Calu3 (cell line): ENCODE measurements around the gene SPG7. TPM values are rescaled to one million over a fixed set of nuclear protein-coding genes. Genes with fewer than 3 reads are reported as not detected.

ENCODE experiments used
- BruUV-seq: library from RNA; stranded (reverse); fragments of 400-500 nt; replicated peaks from 2 replicates; lab custom pipeline; 2021; lab: Mats Ljungman, UMichigan
- CTCF ChIA-PET: fragments of 300-600 bp; sonication (Branson Sonifier 250); formaldehyde crosslinking; loops from one replicate; lab custom pipeline; 2022; ENCODE audit warnings: antibody characterized with exemption; lab: Charles Lee
- DNase-seq: peaks from one replicate; pipeline ENCODE4 v3.0.0; 2022
- H3K27ac Mint-ChIP-seq: one replicate; pipeline ENCODE4 v1.8.0; 2022; ENCODE audit warnings: mixed read lengths; ENCODE audit not compliant: unreplicated experiment
- H3K27me3 Mint-ChIP-seq: one replicate; pipeline ENCODE4 v1.8.0; 2022; ENCODE audit warnings: mixed read lengths; ENCODE audit not compliant: unreplicated experiment
- H3K36me3 Mint-ChIP-seq: one replicate; pipeline ENCODE4 v1.8.0; 2022; ENCODE audit warnings: mild to moderate bottlenecking, moderate library complexity, mixed read lengths; ENCODE audit not compliant: insufficient read depth, unreplicated experiment
- H3K4me1 Mint-ChIP-seq: one replicate; pipeline ENCODE4 v1.8.0; 2022; ENCODE audit warnings: mild to moderate bottlenecking, low read depth, mixed read lengths; ENCODE audit not compliant: unreplicated experiment
- H3K4me3 Mint-ChIP-seq: one replicate; pipeline ENCODE4 v1.8.0; 2022; ENCODE audit warnings: mild to moderate bottlenecking, low read depth, moderate library complexity, mixed read lengths; ENCODE audit not compliant: unreplicated experiment
- H3K9me3 Mint-ChIP-seq: one replicate; pipeline ENCODE4 v1.8.0; 2022; ENCODE audit warnings: low read depth, mixed read lengths; ENCODE audit not compliant: unreplicated experiment
- intact Hi-C: fragments of 100-400 bp; cut with micrococcal nuclease; formaldehyde crosslinking; loops from one replicate; pipeline ENCODE4 v1.10.0; 2022; ENCODE audit not compliant: unreplicated experiment
- total RNA-seq: library from RNA; stranded (reverse); gene quantifications from 2 replicates; pipeline ENCODE4 v1.2.3, GENCODE V29; 2022
- TF ChIP-seq, protein P1 (sequence below): fragments of 200-600 bp; IDR thresholded peaks from one replicate; pipeline ENCODE4 v1.8.0; 2022; ENCODE audit warnings: antibody characterized with exemption; ENCODE audit not compliant: unreplicated experiment

SPG7 gene
- total RNA-seq, 1 experiment from 2014 or later = 174 TPM

DNA sequence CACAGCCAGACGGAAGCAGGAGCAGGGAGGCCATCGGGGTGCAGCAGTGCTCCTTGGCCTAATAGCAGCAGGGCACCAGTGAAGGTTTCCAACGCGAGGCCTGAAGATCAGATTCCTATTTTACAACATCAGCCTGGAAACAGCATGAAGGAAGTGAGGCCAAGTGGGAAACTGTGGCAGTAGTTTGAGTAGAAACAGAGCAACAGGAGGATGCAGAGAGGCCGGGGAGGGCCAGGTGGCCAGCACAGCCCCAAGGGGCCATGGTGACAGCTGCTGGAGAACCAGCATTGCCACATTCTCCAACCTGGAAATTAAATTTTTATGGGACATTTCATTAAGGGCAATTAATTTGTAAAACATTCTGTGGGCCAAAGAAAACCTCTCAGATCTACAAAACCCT is 14.4 kb upstream of the SPG7 start:
- intact Hi-C loops = no loop called here

DNA sequence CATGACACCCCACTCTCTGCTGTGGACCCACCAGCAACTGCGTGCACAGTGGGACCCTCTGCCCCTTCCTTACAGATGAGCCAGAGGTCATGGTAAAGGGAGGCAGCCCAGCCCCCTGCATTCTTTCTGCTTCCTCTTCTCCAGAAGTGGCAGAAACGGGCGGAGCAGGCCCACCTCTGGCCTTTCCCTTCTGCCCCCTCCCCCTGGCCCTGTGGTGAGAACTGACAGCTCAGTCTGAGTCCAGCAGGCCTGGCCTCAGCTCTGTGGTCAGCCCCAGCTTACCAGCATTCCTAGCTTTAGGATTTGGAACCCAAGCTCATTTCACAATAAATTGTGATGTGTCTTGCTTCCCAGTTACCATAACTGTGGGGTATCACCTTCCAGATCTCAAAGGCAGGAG is 13.1 kb upstream of the SPG7 start:
- Mint-ChIP-seq H3K27me3 (no peaks in the 10 kb centered on the region), H3K4me1 (peaks cover 14% of the 10 kb centered on the region), H3K9me3 (no peaks in the 10 kb centered on the region), H3K4me3 (no peak overlapping the region), H3K27ac (no peak overlapping the region), H3K36me3 (peaks cover 19% of the 10 kb centered on the region)
- intact Hi-C loops = no loop called here
- TF ChIP-seq, protein P1, sequence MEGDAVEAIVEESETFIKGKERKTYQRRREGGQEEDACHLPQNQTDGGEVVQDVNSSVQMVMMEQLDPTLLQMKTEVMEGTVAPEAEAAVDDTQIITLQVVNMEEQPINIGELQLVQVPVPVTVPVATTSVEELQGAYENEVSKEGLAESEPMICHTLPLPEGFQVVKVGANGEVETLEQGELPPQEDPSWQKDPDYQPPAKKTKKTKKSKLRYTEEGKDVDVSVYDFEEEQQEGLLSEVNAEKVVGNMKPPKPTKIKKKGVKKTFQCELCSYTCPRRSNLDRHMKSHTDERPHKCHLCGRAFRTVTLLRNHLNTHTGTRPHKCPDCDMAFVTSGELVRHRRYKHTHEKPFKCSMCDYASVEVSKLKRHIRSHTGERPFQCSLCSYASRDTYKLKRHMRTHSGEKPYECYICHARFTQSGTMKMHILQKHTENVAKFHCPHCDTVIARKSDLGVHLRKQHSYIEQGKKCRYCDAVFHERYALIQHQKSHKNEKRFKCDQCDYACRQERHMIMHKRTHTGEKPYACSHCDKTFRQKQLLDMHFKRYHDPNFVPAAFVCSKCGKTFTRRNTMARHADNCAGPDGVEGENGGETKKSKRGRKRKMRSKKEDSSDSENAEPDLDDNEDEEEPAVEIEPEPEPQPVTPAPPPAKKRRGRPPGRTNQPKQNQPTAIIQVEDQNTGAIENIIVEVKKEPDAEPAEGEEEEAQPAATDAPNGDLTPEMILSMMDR = no peak
- BruUV-seq = no TSS peak
- DNase-seq = no peak
- CTCF ChIA-PET = interaction anchor here (0.9 to 1.5 kb wide), 2 partner anchors 12 to 125 kb away, joined by 3 to 4 read pairs; no protein-coding TSS in a partner anchor

More for the DNA sequence above, 14.4 kb upstream of the SPG7 start:
- Mint-ChIP-seq H3K4me3 (no peak overlapping the region), H3K4me1 (peaks cover 14% of the 10 kb centered on the region), H3K9me3 (no peaks in the 10 kb centered on the region), H3K36me3 (peaks cover 27% of the 10 kb centered on the region), H3K27me3 (no peaks in the 10 kb centered on the region), H3K27ac (no peak overlapping the region)
- no peak for DNase-seq
- CTCF ChIA-PET = no interaction called here
- TF ChIP-seq, protein P1 = no peak
- no TSS peak for BruUV-seq

DNA sequence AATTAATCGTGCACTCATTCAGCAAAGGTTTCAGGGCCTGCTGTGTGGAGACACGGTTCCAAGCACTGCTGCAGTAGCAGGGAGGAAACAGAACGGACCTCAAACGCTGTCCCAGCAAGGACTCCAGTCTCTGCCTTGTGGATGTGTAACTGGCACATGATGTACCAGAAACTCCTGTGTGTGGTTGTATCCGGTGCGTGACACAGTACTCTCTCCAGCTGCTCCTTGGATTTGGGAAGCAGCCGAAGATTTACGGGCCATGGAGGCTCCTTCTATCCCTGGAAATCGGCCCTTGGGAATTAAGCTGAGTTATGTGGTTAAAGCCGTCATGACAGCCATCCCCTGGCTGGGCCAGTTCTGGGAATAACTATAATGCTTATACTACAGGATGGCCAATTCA is 9.4 kb upstream of the SPG7 start:
- CTCF ChIA-PET = no interaction called here
- no peak overlapping the region for H3K4me3 Mint-ChIP-seq
- TF ChIP-seq, protein P1 = no peak
- no peak overlapping the region for H3K27ac Mint-ChIP-seq
- peaks cover 13% of the 10 kb centered on the region for H3K36me3 Mint-ChIP-seq
- no peaks in the 10 kb centered on the region for H3K27me3 Mint-ChIP-seq
- intact Hi-C loops = no loop called here
- BruUV-seq = no TSS peak
- no peaks in the 10 kb centered on the region for H3K9me3 Mint-ChIP-seq
- H3K4me1 Mint-ChIP-seq = peaks cover 20% of the 10 kb centered on the region
- DNase-seq = no peak

DNA sequence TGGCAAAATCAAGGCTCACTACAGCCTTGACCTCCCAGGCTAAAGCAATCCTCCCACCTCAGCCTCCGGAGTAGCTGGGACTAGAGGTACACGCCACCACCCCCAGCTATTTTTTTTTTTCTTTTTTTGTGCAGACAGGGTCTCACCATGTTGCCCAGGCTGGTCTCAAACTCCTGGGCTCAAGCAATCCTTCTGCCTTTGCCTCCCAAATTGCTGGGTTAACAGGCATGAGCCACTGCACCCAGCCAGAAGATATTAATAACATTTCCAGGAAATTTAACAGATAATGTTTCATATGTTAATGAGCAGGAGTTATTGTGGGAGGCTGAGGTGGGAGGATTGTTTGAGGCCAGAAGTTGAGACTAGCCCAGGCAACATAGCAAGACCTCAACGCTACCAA is 8.4 kb upstream of the SPG7 start:
- CTCF ChIA-PET = interaction anchor here (0.6 kb wide), 1 partner anchor 143 kb away, joined by 6 read pairs; no protein-coding TSS in a partner anchor
- intact Hi-C loops = no loop called here
- H3K27ac Mint-ChIP-seq = no peak overlapping the region

More for the DNA sequence above, 8.4 kb upstream of the SPG7 start:
- H3K4me1 Mint-ChIP-seq = peaks cover 22% of the 10 kb centered on the region
- H3K9me3 Mint-ChIP-seq = no peaks in the 10 kb centered on the region
- TF ChIP-seq, protein P1 = no peak
- BruUV-seq = no TSS peak
- no peaks in the 10 kb centered on the region for H3K27me3 Mint-ChIP-seq
- H3K4me3 Mint-ChIP-seq = no peak overlapping the region
- H3K36me3 Mint-ChIP-seq = peaks cover 17% of the 10 kb centered on the region
- no peak for DNase-seq
